IMR-90 (cell line): ENCODE measurements around the gene COL15A1. TPM values are rescaled to one million over a fixed set of nuclear protein-coding genes. Genes with fewer than 3 reads are reported as not detected.
"Not testable (repeated sequence)": the region's sequence is repeated elsewhere in the genome, so short reads cannot be mapped to it uniquely, and the experiment has no call there.

Experiments
- ATAC-seq: fragments of 200-7000 bp; cut with Tn5 transposase; 2 replicates; pipeline ENCODE4 v1.9.1; 2020; ENCODE audit warnings: low read depth, mild to moderate bottlenecking, moderate library complexity
- BruUV-seq: library from RNA; stranded (reverse); fragments of 400-500 nt; replicated peaks from 2 replicates; lab custom pipeline; 2021; lab: Mats Ljungman, UMichigan
- CTCF ChIA-PET: fragments of 300-600 bp; formaldehyde crosslinking; extraction: SDS; loops from one replicate; lab custom pipeline; 2021; ENCODE audit warnings: antibody characterized with exemption; lab: Yijun Ruan, JAX
- POLR2A ChIA-PET: fragments of 300-600 bp; sonication (Branson Sonifier 250); formaldehyde crosslinking; loops from one replicate; lab custom pipeline; 2022; ENCODE audit warnings: antibody characterized with exemption; ENCODE audit not compliant: unreplicated experiment; lab: Charles Lee
- DNase-seq: peaks from one replicate; pipeline ENCODE4 v3.0.0; 2013
- H2AFZ ChIP-seq: replicated peaks from 2 replicates; pipeline ENCODE3; 2013; ENCODE audit warnings: low read length, mild to moderate bottlenecking; ENCODE audit not compliant: poor library complexity
- H2AK5ac ChIP-seq: 2 replicates; pipeline ENCODE4 v1.6.1; 2013; ENCODE audit warnings: low read depth, low read length, inconsistent platforms
- H2AK9ac ChIP-seq: replicated peaks from 2 replicates; pipeline ENCODE3; 2013; ENCODE audit warnings: mild to moderate bottlenecking, low read depth, low read length, moderate library complexity; ENCODE audit not compliant: poor library complexity
- H2BK120ac ChIP-seq: 2 replicates; pipeline ENCODE4 v1.6.1; 2013; ENCODE audit warnings: low read depth, low read length, inconsistent platforms
- H2BK15ac ChIP-seq: 3 replicates; pipeline ENCODE4 v1.6.1; 2013; ENCODE audit warnings: low read depth, low read length, inconsistent platforms
- H2BK20ac ChIP-seq: 2 replicates; pipeline ENCODE4 v1.6.1; 2013; ENCODE audit warnings: low read depth, mild to moderate bottlenecking, inconsistent platforms, low read length, moderate library complexity
- H2BK5ac ChIP-seq: 2 replicates; pipeline ENCODE4 v1.6.1; 2013; ENCODE audit warnings: mild to moderate bottlenecking, low read depth, low read length, inconsistent platforms; ENCODE audit not compliant: poor library complexity, severe bottlenecking
- H3K14ac ChIP-seq: replicated peaks from 2 replicates; pipeline ENCODE4 v1.6.1; 2013; ENCODE audit warnings: low read depth, low read length, inconsistent platforms
- H3K18ac ChIP-seq: 2 replicates; pipeline ENCODE4 v1.6.1; 2013; ENCODE audit warnings: low read depth, low read length, control low read depth
- H3K23ac ChIP-seq: 2 replicates; pipeline ENCODE4 v1.6.1; 2013; ENCODE audit warnings: low read depth, low read length, inconsistent platforms
- H3K27ac ChIP-seq: 2 replicates; pipeline ENCODE4 v1.5.1; 2013; ENCODE audit warnings: mild to moderate bottlenecking, control low read depth, low read length; ENCODE audit not compliant: insufficient read depth
- H3K27me3 ChIP-seq: 2 replicates; pipeline ENCODE4 v1.6.1; 2013; ENCODE audit warnings: low read length; ENCODE audit not compliant: control insufficient read depth, insufficient read depth
- H3K36me3 ChIP-seq: 2 replicates; pipeline ENCODE4 v1.6.1; 2013; ENCODE audit warnings: low read length, mixed read lengths; ENCODE audit not compliant: control insufficient read depth, insufficient read depth
- H3K4ac ChIP-seq: 2 replicates; pipeline ENCODE4 v1.6.1; 2013; ENCODE audit warnings: low read depth, low read length, inconsistent platforms
- H3K4me1 ChIP-seq: 2 replicates; pipeline ENCODE4 v1.6.1; 2013; ENCODE audit warnings: low read length, mixed read lengths; ENCODE audit not compliant: control insufficient read depth, insufficient read depth
- H3K4me2 ChIP-seq: 2 replicates; pipeline ENCODE4 v1.6.1; 2013; ENCODE audit warnings: low read depth, mild to moderate bottlenecking, control low read depth, low read length, moderate library complexity
- H3K4me3 ChIP-seq: 2 replicates; pipeline ENCODE4 v1.5.1; 2013; ENCODE audit warnings: low read depth, mild to moderate bottlenecking, control low read depth, low read length, moderate library complexity; ENCODE audit not compliant: insufficient read depth
- H3K56ac ChIP-seq: 2 replicates; pipeline ENCODE4 v1.6.1; 2013; ENCODE audit warnings: low read length, inconsistent platforms; ENCODE audit not compliant: insufficient read depth; ENCODE audit errors: extremely low read depth
- H3K79me1 ChIP-seq, 2 experiments: 2 replicates each; pipeline ENCODE4 v1.6.1; 2013; ENCODE audit warnings: low read length in 2 of 2, inconsistent platforms in 1 of 2, low read depth in 1 of 2
- H3K9ac ChIP-seq: 2 replicates; pipeline ENCODE4 v1.6.1; 2013; ENCODE audit warnings: low read depth, low read length, control low read depth
- H3K9me1 ChIP-seq: 2 replicates; pipeline ENCODE4 v1.6.1; 2013; ENCODE audit warnings: low read length, inconsistent platforms; ENCODE audit not compliant: insufficient read depth
- H3K9me3 ChIP-seq: 2 replicates; pipeline ENCODE4 v1.6.1; 2013; ENCODE audit warnings: low read length; ENCODE audit not compliant: control insufficient read depth, insufficient read depth
- H4K20me1 ChIP-seq: 2 replicates; pipeline ENCODE4 v1.6.1; 2013; ENCODE audit warnings: low read length, inconsistent platforms; ENCODE audit not compliant: insufficient read depth
- H4K5ac ChIP-seq: 2 replicates; pipeline ENCODE4 v1.6.1; 2013; ENCODE audit warnings: mild to moderate bottlenecking, low read depth, low read length, control low read depth
- H4K8ac ChIP-seq, 2 experiments: 2 replicates each; pipeline ENCODE4 v1.6.1; 2013; ENCODE audit warnings: low read depth in 2 of 2, low read length in 2 of 2, control low read depth in 1 of 2, inconsistent platforms in 1 of 2
- H4K91ac ChIP-seq: 2 replicates; pipeline ENCODE4 v1.6.1; 2013; ENCODE audit warnings: low read depth, low read length, inconsistent platforms; ENCODE audit not compliant: insufficient read depth
- WGBS, 2 experiments: methylation state at CpG; one replicate each; pipeline versions ENCODE4 v1.1.5 to v1.1.7; 2013; ENCODE audit warnings: missing lambda C conversion rate in 2 of 2; ENCODE audit not compliant: insufficient read length in 1 of 2; ENCODE audit errors: extremely low coverage in 2 of 2; 5-methylcytosine and 5-hydroxymethylcytosine counted together
- dilution Hi-C: fragments of 300-500 bp; cut with HindIII; formaldehyde crosslinking; loops from one replicate; pipeline ENCODE4 v1.14.3; 2018; ENCODE audit warnings: low sequenced_read_pairs; ENCODE audit not compliant: unreplicated experiment
- in situ Hi-C: fragments of 300-500 bp; cut with MboI; formaldehyde crosslinking; loops from 3 replicates; pipeline ENCODE4 v1.14.3; 2019; ENCODE audit warnings: low sequenced_read_pairs, inconsistent platforms, mixed read lengths
- intact Hi-C: fragments of 100-400 bp; cut with micrococcal nuclease; formaldehyde crosslinking; loops from 2 replicates; pipeline ENCODE4 v1.10.0; 2022
- polyA plus RNA-seq, 3 experiments: library from polyadenylated mRNA; depleted of rRNA; stranded (reverse); fragments of >200 nt; gene quantifications; 2 replicates each; pipeline ENCODE4 v1.2.3, GENCODE V29; 2012; ENCODE audit warnings: low replicate concordance in 1 of 3
- total RNA-seq: library from RNA; depleted of rRNA; stranded (reverse); fragments of >200 nt; gene quantifications from 2 replicates; pipeline ENCODE4 v1.2.3, GENCODE V29; 2012

The COL15A1 gene
- total and polyA plus RNA-seq, 2 of the 4 experiments (the other 2 are of a cell fraction): 2.2 to 3.7 TPM

DNA sequence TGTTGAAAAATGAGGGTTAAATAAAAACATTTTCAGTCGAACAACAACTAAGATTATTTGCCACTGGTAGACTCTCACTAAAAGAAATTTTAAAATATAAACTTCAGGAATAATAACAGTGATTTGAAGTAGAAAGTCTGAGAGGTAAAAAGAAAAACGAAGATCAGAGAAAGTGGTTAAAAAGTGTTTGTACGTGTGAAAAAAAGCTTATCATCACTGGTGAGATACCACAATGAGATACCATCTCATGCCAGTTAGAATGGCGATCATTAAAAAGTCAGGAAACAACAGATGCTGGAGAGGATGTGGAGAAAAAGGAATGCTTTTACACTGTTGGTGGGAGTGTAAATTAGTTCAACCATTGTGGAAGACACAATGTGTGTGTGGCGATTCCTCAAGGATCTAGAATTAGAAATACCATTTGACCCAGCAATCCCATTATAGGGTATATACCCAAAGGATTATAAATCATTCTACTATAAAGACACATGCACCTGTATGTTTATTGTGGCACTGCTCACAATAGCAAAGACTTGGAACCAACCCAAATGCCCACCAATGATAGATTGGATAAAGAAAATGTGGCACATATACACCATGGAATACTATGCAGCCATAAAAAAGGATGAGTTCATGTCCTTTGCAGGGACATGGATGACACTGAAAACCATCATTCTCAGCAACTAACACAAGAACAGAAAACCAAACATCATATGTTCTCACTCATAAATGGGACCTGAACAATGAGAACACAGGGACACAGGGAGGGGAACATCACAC is 156.3 kb downstream of the COL15A1 start:
- H3K4me2 ChIP-seq, in situ Hi-C loops, H3K4me1 ChIP-seq, H3K9ac ChIP-seq, H3K9me3 ChIP-seq, H2BK15ac ChIP-seq, H4K5ac ChIP-seq, H2AK5ac ChIP-seq, intact Hi-C loops, DNase-seq, H4K8ac ChIP-seq, H4K91ac ChIP-seq, POLR2A ChIA-PET, BruUV-seq, H2AFZ ChIP-seq, CTCF ChIA-PET, H3K23ac ChIP-seq, H3K9me1 ChIP-seq, H3K18ac ChIP-seq, H2BK120ac ChIP-seq, H3K56ac ChIP-seq, H3K79me1 ChIP-seq, H2BK5ac ChIP-seq, H4K20me1 ChIP-seq, H3K27me3 ChIP-seq, H3K14ac ChIP-seq, H3K4ac ChIP-seq, H3K36me3 ChIP-seq, H3K4me3 ChIP-seq, H2BK20ac ChIP-seq, dilution Hi-C loops, H3K27ac ChIP-seq, ATAC-seq, H2AK9ac ChIP-seq: not testable (repeated sequence)
- 100% methylated on average over 2 of the region's 5 CpGs; no CpG with 5 or more reads in 1 of the 2 experiments for WGBS, 2 experiments
